Subcutaneous abdominal adipose tissue (tissue), 5 donors: ENCODE measurements around the gene LTBR.
A peak's percentile ranks its signal among the peaks of the same experiment; 100 is the strongest.
"Not testable (repeated sequence)": the region's sequence is repeated elsewhere in the genome, so short reads cannot be mapped to it uniquely, and the experiment has no call there.

ENCODE experiments used
- H3K27ac ChIP-seq: one replicate; pipeline ENCODE4 v1.7.0; 2013; ENCODE audit warnings: low read depth, mild to moderate bottlenecking, inconsistent platforms, low read length, moderate library complexity
- H3K27me3 ChIP-seq, 5 donors: one replicate each; pipeline ENCODE4 v1.7.0; 2013; ENCODE audit warnings: low read length in 5 of 5, inconsistent platforms in 1 of 5; ENCODE audit not compliant: control insufficient read depth in 5 of 5, insufficient read depth in 4 of 5
- H3K36me3 ChIP-seq, 5 donors: one replicate each; pipeline ENCODE4 v1.7.0; 2013; ENCODE audit warnings: low read length in 5 of 5; ENCODE audit not compliant: control insufficient read depth in 5 of 5, insufficient read depth in 5 of 5
- H3K4me1 ChIP-seq, 5 donors: one replicate each; pipeline ENCODE4 v1.7.0; 2013; ENCODE audit warnings: low read length in 5 of 5, mild to moderate bottlenecking in 3 of 5, moderate library complexity in 1 of 5; ENCODE audit not compliant: control insufficient read depth in 5 of 5, insufficient read depth in 5 of 5
- H3K4me3 ChIP-seq, 5 donors: one replicate each; pipeline ENCODE4 v1.7.0; 2013; ENCODE audit warnings: low read length in 5 of 5, low read depth in 1 of 5
- H3K9ac ChIP-seq, 5 donors: one replicate each; pipeline ENCODE4 v1.7.0; 2013; ENCODE audit warnings: low read length in 5 of 5, mild to moderate bottlenecking in 4 of 5, moderate library complexity in 3 of 5
- H3K9me3 ChIP-seq, 5 donors: one replicate each; pipeline ENCODE4 v1.7.0; 2013; ENCODE audit warnings: low read length in 5 of 5; ENCODE audit not compliant: control insufficient read depth in 5 of 5
- donor health status: healthy.
- donor health status: healthy.
- donor health status: healthy.
- donor health status: healthy.
- donor health status: healthy.

Gene LTBR

GRCh38 chr12:6383572-6384498 lies at the start of gene LTBR:
Gene LTBR (plus strand): TSS chr12:6384162. CDS start chr12:6384359, 197 bp downstream.
- H3K9me3 ChIP-seq, result no peaks in the 10 kb centered on the region
- peaks cover 5 to 46% (median 33%) of the 10 kb centered on the region in 5 donors for H3K4me1 ChIP-seq
- peak within 1 kb of the TSS; percentile 97 for H3K27ac ChIP-seq
- peak within 1 kb of the TSS; percentile 81 to 89 (median 82) for H3K4me3 ChIP-seq
- H3K9ac ChIP-seq, result peak within 1 kb of the TSS; percentile 92 to 98 (median 97)
- H3K36me3 ChIP-seq, result peaks cover 9 to 30% (median 29%) of the 10 kb centered on the region in 5 donors
- H3K27me3 ChIP-seq, result no peaks in the 10 kb centered on the region

- Histone ChIP-seq H3K27me3 (peaks cover 0 to 4% (median 0%) of the 10 kb centered on the region in 5 donors), H3K9me3 (no peaks in the 10 kb centered on the region), H3K4me3 (no peak overlapping the region), H3K4me1 (peaks cover 34 to 85% (median 79%) of the 10 kb centered on the region in 5 donors), H3K27ac (peak overlapping the region; percentile 100), H3K36me3 (peaks cover 7 to 63% (median 56%) of the 10 kb centered on the region in 5 donors), H3K9ac (peak overlapping the region in 4 of 5 donors; percentile 91 to 100 (median 92))
These were observed 49.6 kb upstream of the LTBR start for GRCh38 chr12:6334359-6334758.

- Histone ChIP-seq H3K4me3 (peak overlapping the region; percentile 54 to 100 (median 98)), H3K36me3 (peaks cover 7 to 58% (median 50%) of the 10 kb centered on the region in 5 donors), H3K9me3 (no peaks in the 10 kb centered on the region), H3K27ac (peak overlapping the region; percentile 100), H3K9ac (peak overlapping the region; percentile 81 to 100 (median 92)), H3K27me3 (peaks cover 0 to 4% (median 0%) of the 10 kb centered on the region in 5 donors), H3K4me1 (peaks cover 35 to 89% (median 85%) of the 10 kb centered on the region in 5 donors)
These were observed 49.0 kb upstream of the LTBR start for GRCh38 chr12:6334940-6335450.

- H3K9ac ChIP-seq, result peak overlapping the region; percentile 81 to 100 (median 92)
- peaks cover 7 to 52% (median 44%) of the 10 kb centered on the region in 5 donors for H3K36me3 ChIP-seq
These were observed 48.4 kb upstream of the LTBR start for GRCh38 chr12:6335451-6336078.

GRCh38 chr12:6336079-6336888 lies 47.7 kb upstream of the LTBR start:
- Histone ChIP-seq H3K4me1 (peaks cover 35 to 86% (median 79%) of the 10 kb centered on the region in 5 donors), H3K36me3 (peaks cover 5 to 45% (median 37%) of the 10 kb centered on the region in 5 donors), H3K9ac (peak overlapping the region; percentile 81 to 100 (median 92)), H3K27ac (peak overlapping the region; percentile 100), H3K4me3 (peak overlapping the region; percentile 81 to 100 (median 98)), H3K9me3 (no peaks in the 10 kb centered on the region), H3K27me3 (peaks cover 0 to 4% (median 0%) of the 10 kb centered on the region in 5 donors)

More at GRCh38 chr12:6335451-6336078, 48.4 kb upstream of the LTBR start:
- H3K27ac ChIP-seq, result peak overlapping the region; percentile 100
- H3K4me3 ChIP-seq, result peak overlapping the region; percentile 54 to 100 (median 98)
- peaks cover 35 to 89% (median 83%) of the 10 kb centered on the region in 5 donors for H3K4me1 ChIP-seq
- H3K9me3 ChIP-seq, result no peaks in the 10 kb centered on the region
- peaks cover 0 to 4% (median 0%) of the 10 kb centered on the region in 5 donors for H3K27me3 ChIP-seq

GRCh38 chr12:6336889-6337853 lies 46.8 kb upstream of the LTBR start:
- H3K4me3 ChIP-seq, result peak overlapping the region; percentile 81 to 100 (median 98)
- no peaks in the 10 kb centered on the region for H3K9me3 ChIP-seq
- H3K4me1 ChIP-seq, result peaks cover 38 to 86% (median 80%) of the 10 kb centered on the region in 5 donors
- peak overlapping the region; percentile 79 to 100 (median 92) for H3K9ac ChIP-seq
- H3K36me3 ChIP-seq, result peaks cover 3 to 36% (median 30%) of the 10 kb centered on the region in 5 donors
- peak overlapping the region; percentile 100 for H3K27ac ChIP-seq
- peaks cover 0 to 4% (median 0%) of the 10 kb centered on the region in 5 donors for H3K27me3 ChIP-seq

GRCh38 chr12:6337958-6338433 lies 46.0 kb upstream of the LTBR start:
- Histone ChIP-seq H3K36me3 (peaks cover 0 to 28% (median 22%) of the 10 kb centered on the region in 5 donors), H3K4me1 (peaks cover 45 to 90% (median 84%) of the 10 kb centered on the region in 5 donors), H3K27ac (peak overlapping the region; percentile 100), H3K27me3 (peaks cover 0 to 4% (median 0%) of the 10 kb centered on the region in 5 donors), H3K9me3 (no peaks in the 10 kb centered on the region), H3K9ac (peak overlapping the region; percentile 79 to 100 (median 100)), H3K4me3 (peak overlapping the region; percentile 81 to 100 (median 98))

- peaks cover 45 to 90% (median 84%) of the 10 kb centered on the region in 5 donors for H3K4me1 ChIP-seq
- not testable (repeated sequence) for H3K9me3 ChIP-seq, H3K27me3 ChIP-seq
- peak overlapping the region; percentile 96 to 100 (median 100) for H3K9ac ChIP-seq
- H3K36me3 ChIP-seq, result peaks cover 0 to 23% (median 17%) of the 10 kb centered on the region in 5 donors
- peak overlapping the region; percentile 81 to 100 (median 98) for H3K4me3 ChIP-seq
- peak overlapping the region; percentile 100 for H3K27ac ChIP-seq
These were observed 45.4 kb upstream of the LTBR start for GRCh38 chr12:6338536-6338935.
